Loucy (cell line): Measurements from ENCODE around the gene TDRD10.

Experiments
- CTCF ChIP-seq: fragments of 200-600 bp; sonication (generic); conservative IDR thresholded peaks from 2 replicates; pipeline ENCODE4 v1.5.1; 2014; ENCODE audit warnings: mild to moderate bottlenecking, antibody characterized with exemption, low read length
- EZH2phosphoT487 ChIP-seq: fragments of 200-600 bp; IDR thresholded peaks from 2 replicates; pipeline ENCODE4 v1.6.1; 2018; ENCODE audit warnings: antibody characterized with exemption, mild to moderate bottlenecking, moderate library complexity, borderline replicate concordance

DNA sequence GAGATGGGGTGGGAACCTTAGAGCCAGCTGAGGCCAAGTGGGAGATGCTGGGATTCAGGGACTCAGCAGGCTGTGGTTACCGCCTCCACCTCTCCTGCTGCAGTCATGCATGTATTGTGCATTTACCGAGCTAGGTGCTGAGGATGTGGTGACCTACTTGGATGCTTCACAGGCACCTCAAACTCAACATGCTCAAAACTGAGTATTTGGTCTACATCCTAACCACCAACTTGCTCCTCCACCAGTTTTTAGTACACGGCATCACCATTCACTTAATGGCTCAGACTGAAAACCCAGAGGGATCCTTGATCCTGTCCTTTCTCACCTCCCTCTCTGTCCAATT, 71.1 kb downstream of the TDRD10 start:
- TF ChIP-seq CTCF (no peak), EZH2phosphoT487 (no peak)
